ENCODE results near the gene TLE4.

GRCh38 chr9:79662537-79662956 lies 90.8 kb downstream of the TLE4 start:
- TF ChIP-seq CTCF (IDR thresholded peaks at IDR 0.05) = no peak
- TF ChIP-seq POLR2A (IDR thresholded peaks at IDR 0.05) = no peak

Measured in esophagus squamous epithelium (tissue), 4 donors.